K562 (cell line): ENCODE data around the gene BACH1. TPM values are rescaled to one million over a fixed set of nuclear protein-coding genes. Genes with fewer than 3 reads are reported as not detected.

ENCODE experiments used
- CHD4 ChIP-seq: fragments of 200-600 bp; sonication (generic); IDR thresholded peaks from 3 replicates; pipeline ENCODE4 v1.6.1; 2012; ENCODE audit warnings: low read depth, mild to moderate bottlenecking, mixed read lengths, low read length, inconsistent platforms; ENCODE audit not compliant: insufficient read depth, insufficient replicate concordance, poor library complexity, severe bottlenecking
- JUN ChIP-seq, 2 experiments: sonication (generic) in 1 of 2; formaldehyde crosslinking in 1 of 2; IDR thresholded peaks; 2 replicates each; pipeline versions ENCODE4 v1.6.1 to v1.8.0; 2012 to 2022; ENCODE audit warnings: borderline replicate concordance in 2 of 2, mild to moderate bottlenecking in 2 of 2, improper control_type of control experiment in 1 of 2, low read depth in 1 of 2, low read length in 1 of 2, missing genetic modification reagents in 1 of 2
- POLR2G ChIP-seq: fragments of 200-400 bp; formaldehyde crosslinking; IDR thresholded peaks from 2 replicates; pipeline ENCODE4 v1.6.1; 2017; ENCODE audit warnings: low read depth, mild to moderate bottlenecking, antibody characterized with exemption, low read length, moderate library complexity
- RBBP5 ChIP-seq: fragments of 200-600 bp; sonication (generic); IDR thresholded peaks from 2 replicates; pipeline ENCODE4 v1.6.1; 2012; ENCODE audit warnings: borderline replicate concordance, mild to moderate bottlenecking, low read length, control low read depth, inconsistent platforms; ENCODE audit not compliant: insufficient read depth, poor library complexity, severe bottlenecking
- RFX5 ChIP-seq: IDR thresholded peaks from 2 replicates; pipeline ENCODE4 v1.6.1; 2011; ENCODE audit warnings: low read depth, mild to moderate bottlenecking, improper control_type of control experiment, low read length
- TEAD1 ChIP-seq, 2 experiments: fragments of 450-650 bp in 1 of 2; sonication (generic) in 1 of 2; formaldehyde crosslinking; IDR thresholded peaks; 2 replicates each; pipeline versions ENCODE4 v1.4.0 to v1.8.0; 2020 to 2022; ENCODE audit warnings: mild to moderate bottlenecking in 2 of 2, missing genetic modification reagents in 1 of 2
- polyA plus RNA-seq, 8 experiments: library from polyadenylated mRNA; depleted of rRNA in 4 of 8; stranded (reverse) in 5 of 8; unstranded in 3 of 8; fragments of >200 nt; fragmentation: Nextera tagmentation in 2 of 8; fragmentation: Illumina TruSeq in 1 of 8; extraction: Ambion mirVana in 2 of 8; extraction: Trizol in 1 of 8; gene quantifications; 2 replicates each; pipeline versions ENCODE4 v1.2.1 to v1.2.3, GENCODE V29; 2011 to 2014; ENCODE audit warnings: inconsistent platforms in 1 of 8, missing spikeins in 1 of 8
- total RNA-seq, 7 experiments: library from RNA; depleted of rRNA in 6 of 7; stranded (reverse); fragments of >200 nt in 6 of 7; fragmentation: Illumina TruSeq in 2 of 7; extraction: Trizol in 2 of 7; gene quantifications; 2 replicates each; pipeline versions ENCODE4 v1.2.1 to v1.2.3, GENCODE V29; 2011 to 2021; ENCODE audit warnings: low replicate concordance in 1 of 7
- TF ChIP-seq, protein P1 (sequence below): sonication (generic); formaldehyde crosslinking; IDR thresholded peaks from 2 replicates; pipeline ENCODE4 v1.8.0; 2022; ENCODE audit warnings: mild to moderate bottlenecking, missing genetic modification reagents
- TF ChIP-seq, protein P2 (sequence below): sonication (generic); formaldehyde crosslinking; IDR thresholded peaks from 2 replicates; pipeline ENCODE4 v1.8.0; 2022; ENCODE audit warnings: mild to moderate bottlenecking, missing genetic modification reagents

Gene BACH1
- total and polyA plus RNA-seq, 9 of the 15 experiments (the other 6 are each of a cell fraction or from before 2014, with no cell fraction given), result 10.6 to 58.5 (median 28.6) TPM

DNA sequence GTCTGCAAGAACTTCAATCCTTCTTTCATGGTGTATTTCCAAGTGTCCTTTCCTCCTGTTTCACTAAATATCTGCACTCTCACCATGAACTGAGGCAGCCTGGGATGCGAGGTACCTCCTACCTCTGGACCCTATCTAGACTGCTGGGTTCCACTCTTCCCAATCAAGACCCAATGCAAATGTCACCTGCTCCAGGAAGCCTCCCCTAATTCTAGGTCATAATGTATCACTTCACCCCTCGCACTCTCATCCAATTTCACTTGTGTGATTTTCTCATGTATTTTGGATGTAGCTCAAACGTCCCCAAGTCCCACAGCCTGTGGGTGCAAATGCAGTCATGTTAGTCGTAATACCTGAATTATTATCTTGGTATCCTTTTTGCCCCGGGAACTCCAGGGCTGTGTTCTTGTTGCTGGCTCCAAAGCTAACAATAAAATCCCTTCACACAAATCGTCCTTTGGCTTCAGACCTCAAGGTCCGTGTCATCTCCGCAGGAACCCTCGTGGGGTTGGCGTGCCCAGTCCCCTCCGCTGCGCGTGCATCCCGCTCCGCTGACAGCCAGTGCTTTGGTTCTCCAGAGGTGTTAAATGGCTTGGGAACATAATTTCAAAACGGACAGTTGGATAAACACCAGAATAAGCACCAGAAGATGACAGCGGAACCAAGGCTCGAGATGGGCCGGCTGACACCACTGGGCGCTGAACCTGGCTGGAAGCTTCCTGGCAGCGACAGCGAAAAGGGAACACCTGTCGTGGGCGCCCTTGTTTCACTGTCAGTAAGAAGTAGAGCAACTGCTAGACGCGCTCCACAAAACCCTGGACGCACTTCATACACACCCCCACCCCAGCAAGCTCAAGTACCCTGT is 1.0 kb upstream of the BACH1 start (continued):
- TF ChIP-seq, protein P1, sequence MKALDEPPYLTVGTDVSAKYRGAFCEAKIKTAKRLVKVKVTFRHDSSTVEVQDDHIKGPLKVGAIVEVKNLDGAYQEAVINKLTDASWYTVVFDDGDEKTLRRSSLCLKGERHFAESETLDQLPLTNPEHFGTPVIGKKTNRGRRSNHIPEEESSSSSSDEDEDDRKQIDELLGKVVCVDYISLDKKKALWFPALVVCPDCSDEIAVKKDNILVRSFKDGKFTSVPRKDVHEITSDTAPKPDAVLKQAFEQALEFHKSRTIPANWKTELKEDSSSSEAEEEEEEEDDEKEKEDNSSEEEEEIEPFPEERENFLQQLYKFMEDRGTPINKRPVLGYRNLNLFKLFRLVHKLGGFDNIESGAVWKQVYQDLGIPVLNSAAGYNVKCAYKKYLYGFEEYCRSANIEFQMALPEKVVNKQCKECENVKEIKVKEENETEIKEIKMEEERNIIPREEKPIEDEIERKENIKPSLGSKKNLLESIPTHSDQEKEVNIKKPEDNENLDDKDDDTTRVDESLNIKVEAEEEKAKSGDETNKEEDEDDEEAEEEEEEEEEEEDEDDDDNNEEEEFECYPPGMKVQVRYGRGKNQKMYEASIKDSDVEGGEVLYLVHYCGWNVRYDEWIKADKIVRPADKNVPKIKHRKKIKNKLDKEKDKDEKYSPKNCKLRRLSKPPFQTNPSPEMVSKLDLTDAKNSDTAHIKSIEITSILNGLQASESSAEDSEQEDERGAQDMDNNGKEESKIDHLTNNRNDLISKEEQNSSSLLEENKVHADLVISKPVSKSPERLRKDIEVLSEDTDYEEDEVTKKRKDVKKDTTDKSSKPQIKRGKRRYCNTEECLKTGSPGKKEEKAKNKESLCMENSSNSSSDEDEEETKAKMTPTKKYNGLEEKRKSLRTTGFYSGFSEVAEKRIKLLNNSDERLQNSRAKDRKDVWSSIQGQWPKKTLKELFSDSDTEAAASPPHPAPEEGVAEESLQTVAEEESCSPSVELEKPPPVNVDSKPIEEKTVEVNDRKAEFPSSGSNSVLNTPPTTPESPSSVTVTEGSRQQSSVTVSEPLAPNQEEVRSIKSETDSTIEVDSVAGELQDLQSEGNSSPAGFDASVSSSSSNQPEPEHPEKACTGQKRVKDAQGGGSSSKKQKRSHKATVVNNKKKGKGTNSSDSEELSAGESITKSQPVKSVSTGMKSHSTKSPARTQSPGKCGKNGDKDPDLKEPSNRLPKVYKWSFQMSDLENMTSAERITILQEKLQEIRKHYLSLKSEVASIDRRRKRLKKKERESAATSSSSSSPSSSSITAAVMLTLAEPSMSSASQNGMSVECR, result no peak; the same call in 1 of the 2 replicates
- TF ChIP-seq RBBP5 (peak; percentile 7), CHD4 (peak; percentile 10), RFX5 (no peak), POLR2G (no peak), JUN (IDR thresholded peaks at IDR 0.05; ENCODE audit: borderline replicate concordance, low read depth, low read length) (no peak), JUN (CRISPR knock-in tag; IDR thresholded peaks at IDR 0.05; ENCODE audit: borderline replicate concordance) (0 out of 2 replicates have a peak, but pooled peaks have one; percentile 15), TEAD1 (CRISPR knock-in tag; IDR thresholded peaks at IDR 0.05) (0 out of 4 replicates have a peak, but pooled peaks of 1 of the 2 experiments have one; percentile 50)
- TF ChIP-seq, protein P2, sequence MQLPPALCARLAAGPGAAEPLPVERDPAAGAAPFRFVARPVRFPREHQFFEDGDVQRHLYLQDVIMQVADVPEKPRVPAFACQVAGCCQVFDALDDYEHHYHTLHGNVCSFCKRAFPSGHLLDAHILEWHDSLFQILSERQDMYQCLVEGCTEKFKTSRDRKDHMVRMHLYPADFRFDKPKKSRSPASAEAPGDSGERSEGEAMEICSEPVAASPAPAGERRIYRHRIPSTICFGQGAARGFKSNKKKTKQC (CRISPR knock-in tag), result 0 out of 2 replicates have a peak, but pooled peaks have one; percentile 25
